HCT116 (cell line): ENCODE measurements around the gene USF1.

Source experiments
- CEBPB ChIP-seq: IDR thresholded peaks from 2 replicates; pipeline ENCODE4 v1.6.1; 2012; ENCODE audit warnings: low read depth
- EZH2 ChIP-seq: fragments of 200-600 bp; sonication (generic); IDR thresholded peaks from 2 replicates; pipeline ENCODE4 v1.6.1; 2017; ENCODE audit warnings: antibody characterized with exemption, mixed run types
- EZH2phosphoT487 ChIP-seq: fragments of 200-600 bp; IDR thresholded peaks from 2 replicates; pipeline ENCODE4 v1.6.1; 2018; ENCODE audit warnings: antibody characterized with exemption, borderline replicate concordance
- MAX ChIP-seq: IDR thresholded peaks from 2 replicates; pipeline ENCODE4 v1.6.1; 2012
- POLR2A ChIP-seq: IDR thresholded peaks from 2 replicates; pipeline ENCODE4 v1.7.0; 2011; ENCODE audit warnings: borderline replicate concordance; ENCODE audit not compliant: insufficient read depth, insufficient read length; ENCODE audit errors: extremely low read depth
- POLR2AphosphoS5 ChIP-seq: IDR thresholded peaks from 2 replicates; pipeline ENCODE4 v1.6.1; 2011; ENCODE audit warnings: mild to moderate bottlenecking, low read depth, low read length, moderate library complexity
- SIN3A ChIP-seq: IDR thresholded peaks from 2 replicates; pipeline ENCODE4 v1.6.1; 2012; ENCODE audit warnings: low read depth
- SP1 ChIP-seq: IDR thresholded peaks from 2 replicates; pipeline ENCODE4 v1.6.1; 2012; ENCODE audit warnings: low read depth
- TCF7L2 ChIP-seq: IDR thresholded peaks from 2 replicates; pipeline ENCODE4 v1.7.0; 2011; ENCODE audit warnings: borderline replicate concordance, inconsistent platforms; ENCODE audit not compliant: insufficient read depth, insufficient read length; ENCODE audit errors: extremely low read depth
- YY1 ChIP-seq: IDR thresholded peaks from 2 replicates; pipeline ENCODE4 v1.6.1; 2011; ENCODE audit warnings: low read length, low read depth, moderate library complexity, mild to moderate bottlenecking; ENCODE audit not compliant: insufficient replicate concordance; ENCODE audit errors: extremely low read depth
- ZFX ChIP-seq: fragments of 450-650 bp; IDR thresholded peaks from 2 replicates; pipeline ENCODE4 v1.6.1; 2017
- ZNF274 ChIP-seq: fragments of 200-500 bp; sonication (Bioruptor generic); IDR thresholded peaks from 2 replicates; pipeline ENCODE4 v1.6.1; 2014; ENCODE audit warnings: mild to moderate bottlenecking, low read depth, low read length, inconsistent platforms
- TF ChIP-seq, protein P1 (sequence below), 3 experiments: fragments of 200-600 bp in 1 of 3; sonication (generic) in 1 of 3; IDR thresholded peaks in 2 of 3; conservative IDR thresholded peaks in 1 of 3; 2 replicates each; pipeline ENCODE4 v1.5.1; 2012 to 2017; ENCODE audit warnings: low read depth in 2 of 3, low read length in 2 of 3, antibody characterized with exemption in 1 of 3, borderline replicate concordance in 1 of 3, control low read depth in 1 of 3, mild to moderate bottlenecking in 1 of 3, mixed read lengths in 1 of 3, mixed run types in 1 of 3, moderate library complexity in 1 of 3; ENCODE audit not compliant: insufficient read depth in 1 of 3
- TF ChIP-seq, protein P2 (sequence below): IDR thresholded peaks from 2 replicates; pipeline ENCODE4 v1.6.1; 2012; ENCODE audit warnings: low read depth

- TF ChIP-seq, protein P1, sequence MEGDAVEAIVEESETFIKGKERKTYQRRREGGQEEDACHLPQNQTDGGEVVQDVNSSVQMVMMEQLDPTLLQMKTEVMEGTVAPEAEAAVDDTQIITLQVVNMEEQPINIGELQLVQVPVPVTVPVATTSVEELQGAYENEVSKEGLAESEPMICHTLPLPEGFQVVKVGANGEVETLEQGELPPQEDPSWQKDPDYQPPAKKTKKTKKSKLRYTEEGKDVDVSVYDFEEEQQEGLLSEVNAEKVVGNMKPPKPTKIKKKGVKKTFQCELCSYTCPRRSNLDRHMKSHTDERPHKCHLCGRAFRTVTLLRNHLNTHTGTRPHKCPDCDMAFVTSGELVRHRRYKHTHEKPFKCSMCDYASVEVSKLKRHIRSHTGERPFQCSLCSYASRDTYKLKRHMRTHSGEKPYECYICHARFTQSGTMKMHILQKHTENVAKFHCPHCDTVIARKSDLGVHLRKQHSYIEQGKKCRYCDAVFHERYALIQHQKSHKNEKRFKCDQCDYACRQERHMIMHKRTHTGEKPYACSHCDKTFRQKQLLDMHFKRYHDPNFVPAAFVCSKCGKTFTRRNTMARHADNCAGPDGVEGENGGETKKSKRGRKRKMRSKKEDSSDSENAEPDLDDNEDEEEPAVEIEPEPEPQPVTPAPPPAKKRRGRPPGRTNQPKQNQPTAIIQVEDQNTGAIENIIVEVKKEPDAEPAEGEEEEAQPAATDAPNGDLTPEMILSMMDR (IDR thresholded peaks at IDR 0.05 in 2 of 3, conservative IDR thresholded peaks at IDR 0.05 in 1 of 3; ENCODE audit: borderline replicate concordance in 1 of 3, insufficient read depth in 1 of 3, low read depth in 2 of 3, low read length in 2 of 3): no peak
- peak; percentile 85 for TF ChIP-seq POLR2AphosphoS5
- no peak for TF ChIP-seq TCF7L2
- TF ChIP-seq POLR2A: no peak
- no peak for TF ChIP-seq EZH2
- no peak for TF ChIP-seq SIN3A
- TF ChIP-seq ZNF274: no peak
- no peak for TF ChIP-seq EZH2phosphoT487
- peak; percentile 40 for TF ChIP-seq ZFX
- no peak for TF ChIP-seq CEBPB
- no peak for TF ChIP-seq MAX
- TF ChIP-seq YY1: peak; percentile 73
- TF ChIP-seq, protein P2, sequence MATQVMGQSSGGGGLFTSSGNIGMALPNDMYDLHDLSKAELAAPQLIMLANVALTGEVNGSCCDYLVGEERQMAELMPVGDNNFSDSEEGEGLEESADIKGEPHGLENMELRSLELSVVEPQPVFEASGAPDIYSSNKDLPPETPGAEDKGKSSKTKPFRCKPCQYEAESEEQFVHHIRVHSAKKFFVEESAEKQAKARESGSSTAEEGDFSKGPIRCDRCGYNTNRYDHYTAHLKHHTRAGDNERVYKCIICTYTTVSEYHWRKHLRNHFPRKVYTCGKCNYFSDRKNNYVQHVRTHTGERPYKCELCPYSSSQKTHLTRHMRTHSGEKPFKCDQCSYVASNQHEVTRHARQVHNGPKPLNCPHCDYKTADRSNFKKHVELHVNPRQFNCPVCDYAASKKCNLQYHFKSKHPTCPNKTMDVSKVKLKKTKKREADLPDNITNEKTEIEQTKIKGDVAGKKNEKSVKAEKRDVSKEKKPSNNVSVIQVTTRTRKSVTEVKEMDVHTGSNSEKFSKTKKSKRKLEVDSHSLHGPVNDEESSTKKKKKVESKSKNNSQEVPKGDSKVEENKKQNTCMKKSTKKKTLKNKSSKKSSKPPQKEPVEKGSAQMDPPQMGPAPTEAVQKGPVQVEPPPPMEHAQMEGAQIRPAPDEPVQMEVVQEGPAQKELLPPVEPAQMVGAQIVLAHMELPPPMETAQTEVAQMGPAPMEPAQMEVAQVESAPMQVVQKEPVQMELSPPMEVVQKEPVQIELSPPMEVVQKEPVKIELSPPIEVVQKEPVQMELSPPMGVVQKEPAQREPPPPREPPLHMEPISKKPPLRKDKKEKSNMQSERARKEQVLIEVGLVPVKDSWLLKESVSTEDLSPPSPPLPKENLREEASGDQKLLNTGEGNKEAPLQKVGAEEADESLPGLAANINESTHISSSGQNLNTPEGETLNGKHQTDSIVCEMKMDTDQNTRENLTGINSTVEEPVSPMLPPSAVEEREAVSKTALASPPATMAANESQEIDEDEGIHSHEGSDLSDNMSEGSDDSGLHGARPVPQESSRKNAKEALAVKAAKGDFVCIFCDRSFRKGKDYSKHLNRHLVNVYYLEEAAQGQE: no peak
- no peak for TF ChIP-seq SP1
These were observed 37.4 kb upstream of the USF1 start for GRCh38 chr1:161082996-161083747.
